Measurements from ENCODE around the gene PADI4.

DNA sequence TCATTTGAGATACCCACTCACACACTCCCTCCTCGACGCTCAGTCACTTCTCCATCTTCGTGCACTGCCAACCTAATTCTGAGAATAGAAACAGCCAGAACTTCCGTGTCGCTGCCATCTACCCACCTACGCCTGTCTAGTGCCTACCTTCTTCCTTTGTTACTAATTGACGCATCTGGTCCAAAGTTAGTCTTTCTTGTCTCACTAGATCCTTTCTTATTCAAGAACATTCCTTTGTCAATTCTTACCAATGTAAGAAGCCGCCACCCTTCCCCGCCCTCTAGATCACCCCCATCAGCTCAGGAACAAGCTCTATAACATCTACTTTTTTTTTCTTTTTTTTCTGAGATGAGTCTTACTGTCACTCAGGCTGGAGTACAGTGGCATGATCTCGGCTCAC lies 67.7 kb downstream of the PADI4 start:
- TF ChIP-seq CTCF (IDR thresholded peaks at IDR 0.05) (no peak), TCF7L2 (IDR thresholded peaks at IDR 0.05; ENCODE audit: low read depth, low read length) (no peak), POLR2AphosphoS5 (IDR thresholded peaks at IDR 0.05; ENCODE audit: low read depth, low read length) (no peak)

Data from Panc1 (cell line).